NT2/D1 (cell line): ENCODE data around the gene SLC30A3.

Source experiments
- SUZ12 ChIP-seq: IDR thresholded peaks from 2 replicates; pipeline ENCODE4 v1.6.1; 2011; ENCODE audit not compliant: insufficient read length, insufficient read depth; ENCODE audit errors: extremely low read depth
- YY1 ChIP-seq: IDR thresholded peaks from 2 replicates; pipeline ENCODE4 v1.6.1; 2011; ENCODE audit not compliant: insufficient read length, insufficient read depth

- no peak for TF ChIP-seq SUZ12
- TF ChIP-seq YY1 = no peak
These were observed 5.9 kb downstream of the SLC30A3 start for GRCh38 chr2:27256855-27257454.
